NCI-H2227 treated with DMSO at 0.1 percent for 48 hours (cell line): ENCODE data around the gene MCMBP.
"Not testable (repeated sequence)": the region's sequence is repeated elsewhere in the genome, so short reads cannot be mapped to it uniquely, and the experiment has no call there.

Experiments
- DNase-seq: peaks from one replicate; lab custom pipeline; 2025; lab: John Stamatoyannopoulos, UW

MCMBP gene

GRCh38 chr10:119872860-119873681, 428 bp upstream of the MCMBP start:
- DNase-seq = peak; percentile 78

DNA sequence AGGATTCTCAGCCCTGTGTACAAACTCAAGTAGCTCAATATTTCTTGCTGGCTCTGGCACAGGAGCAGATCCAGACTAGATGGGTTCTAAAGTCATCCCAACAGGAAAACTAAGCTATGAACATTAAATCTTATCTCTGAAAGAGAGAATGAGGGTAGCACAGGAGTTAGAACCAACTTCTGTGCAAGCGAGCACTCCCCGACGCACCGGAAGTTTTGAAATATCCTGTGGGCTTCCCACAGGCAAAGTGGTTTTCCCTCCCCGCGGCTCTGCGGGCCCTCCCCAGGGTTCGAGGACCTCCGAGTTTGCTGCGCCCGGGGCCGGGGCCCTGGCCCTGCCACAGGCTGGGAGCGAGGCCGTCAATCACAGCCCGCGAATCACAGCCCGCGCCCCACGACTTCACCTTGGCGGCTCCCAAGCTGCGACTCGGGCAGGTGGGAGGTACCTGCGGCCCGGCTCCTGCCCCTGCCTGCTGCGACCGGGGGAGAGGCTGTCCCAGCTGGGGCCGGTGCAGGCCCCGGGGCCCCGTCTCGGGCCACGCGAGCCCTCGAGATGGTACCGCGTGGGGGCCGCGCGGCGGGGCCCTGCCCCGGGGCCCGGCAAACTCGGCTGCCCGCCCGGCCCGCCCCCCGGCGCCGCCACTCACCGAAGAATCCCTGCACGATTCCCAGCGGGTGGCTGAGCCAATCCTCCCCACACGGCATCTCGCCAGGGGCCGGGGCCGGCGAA, 598 bp downstream of the MCMBP start:
- no peak for DNase-seq

DNA sequence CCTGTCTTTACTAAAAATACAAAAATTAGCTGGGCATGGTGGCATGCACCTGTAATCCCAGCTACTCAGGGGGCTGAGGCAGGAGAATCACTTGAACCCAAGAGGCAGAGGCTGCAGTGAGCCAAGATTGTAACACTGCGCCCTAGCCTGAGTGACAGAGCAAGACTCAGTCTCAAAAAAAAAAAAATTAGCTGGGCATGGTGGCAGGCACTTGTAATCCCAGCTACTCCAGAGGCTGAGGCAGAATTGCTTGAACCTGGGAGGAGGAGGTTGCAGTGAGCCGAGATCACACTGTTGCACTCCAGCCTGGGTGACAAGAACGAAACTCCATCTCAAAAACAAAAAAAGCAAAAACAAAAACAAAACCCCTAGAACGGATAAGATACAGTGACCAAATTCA, 3.2 kb downstream of the MCMBP start:
- not testable (repeated sequence) for DNase-seq

GRCh38 chr10:119867317-119867716, 5.3 kb downstream of the MCMBP start:
- no peak for DNase-seq

GRCh38 chr10:119865699-119866240, 6.9 kb downstream of the MCMBP start:
- DNase-seq = no peak

- DNase-seq = no peak
Observed at GRCh38 chr10:119863951-119864565, 8.6 kb downstream of the MCMBP start.

GRCh38 chr10:119862524-119862923, 10.1 kb downstream of the MCMBP start:
- no peak for DNase-seq

- no peak for DNase-seq
Observed at GRCh38 chr10:119860866-119861607, 11.6 kb downstream of the MCMBP start.

GRCh38 chr10:119859420-119860258, 13.0 kb downstream of the MCMBP start:
- no peak for DNase-seq

DNA sequence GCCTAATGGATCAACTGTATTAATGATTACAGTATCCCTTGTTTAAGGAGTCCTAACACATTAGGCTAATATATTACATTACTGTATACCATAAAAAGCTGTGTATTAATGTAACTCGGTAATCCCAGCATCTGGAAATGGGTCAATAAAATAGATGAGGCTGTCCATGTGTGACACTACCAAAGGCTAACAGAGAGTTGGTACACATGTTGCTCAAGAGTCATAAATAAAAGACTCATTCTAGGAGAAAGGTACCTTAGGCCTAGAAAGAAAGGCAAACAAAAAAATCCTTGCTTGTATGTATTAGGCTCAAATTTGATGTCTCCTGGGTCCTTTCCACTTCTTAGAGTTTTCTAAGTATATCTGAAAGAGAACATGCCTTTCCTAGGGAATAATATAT, 14.6 kb downstream of the MCMBP start:
- no peak for DNase-seq

DNA sequence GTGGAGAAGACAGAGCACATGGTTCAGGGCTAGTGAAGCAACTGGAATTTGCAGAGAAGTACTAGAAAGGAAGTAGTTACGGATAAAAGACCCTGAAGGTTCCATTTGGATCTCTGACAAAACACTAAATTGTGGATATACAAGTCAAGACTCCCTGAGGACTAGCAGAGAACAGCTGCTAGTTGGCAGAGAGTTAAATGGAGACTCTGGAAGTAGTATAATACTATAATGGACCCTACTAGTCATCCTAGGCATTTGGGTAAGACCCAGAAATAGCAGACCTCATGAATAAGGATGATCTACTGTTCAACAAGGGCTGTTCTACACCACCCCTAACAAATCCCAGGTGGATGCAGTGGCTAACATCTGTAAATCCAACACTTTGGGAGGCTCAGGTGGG, 19.1 kb downstream of the MCMBP start:
- no peak for DNase-seq

DNA sequence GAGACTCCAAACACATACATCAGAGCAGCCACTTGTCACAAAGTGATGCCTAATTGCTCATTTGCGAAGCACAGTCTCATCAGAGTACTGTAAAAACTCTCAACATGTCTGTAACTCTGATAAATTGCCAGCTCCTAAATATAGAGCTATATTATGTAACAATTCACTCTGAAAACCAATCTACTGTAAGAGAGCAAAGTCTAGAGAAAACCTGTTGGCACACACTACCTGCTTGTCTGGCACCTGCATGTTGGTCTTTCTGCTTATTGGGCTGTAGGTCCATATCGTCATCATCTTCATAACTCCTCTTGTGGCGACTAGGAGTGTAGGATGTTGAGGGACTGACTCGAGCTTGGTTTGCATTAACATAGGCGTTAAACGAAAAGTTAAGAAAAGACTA, 19.8 kb downstream of the MCMBP start:
- DNase-seq = no peak

GRCh38 chr10:119852277-119852676, 20.4 kb downstream of the MCMBP start:
- no peak for DNase-seq

- DNase-seq = no peak
Observed at GRCh38 chr10:119849944-119850343, 22.7 kb downstream of the MCMBP start.

GRCh38 chr10:119849031-119849789, 23.4 kb downstream of the MCMBP start:
- no peak for DNase-seq

- no peak for DNase-seq
Observed at GRCh38 chr10:119845656-119846055, 27.0 kb downstream of the MCMBP start.

DNA sequence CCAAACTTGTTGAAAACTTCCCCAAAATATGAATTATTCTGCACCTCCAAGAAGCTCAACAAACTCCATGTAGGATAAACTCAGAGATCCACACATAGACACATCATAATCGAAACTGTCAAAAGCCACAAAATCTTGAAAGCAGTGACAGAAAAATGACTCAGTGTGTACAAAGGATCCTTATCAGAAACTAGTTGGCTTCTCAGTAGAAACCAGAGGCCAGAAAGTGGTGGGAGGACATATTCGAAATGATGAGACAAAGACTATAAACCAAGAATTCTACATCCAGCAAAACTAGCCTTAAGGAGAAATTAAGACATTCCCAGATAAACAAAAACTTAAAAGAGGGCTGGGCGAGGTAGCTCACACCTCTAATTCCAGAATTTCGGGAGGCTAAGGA, 38.5 kb downstream of the MCMBP start:
- DNase-seq = no peak

GRCh38 chr10:119832951-119833350, 39.7 kb downstream of the MCMBP start:
- no peak for DNase-seq

DNA sequence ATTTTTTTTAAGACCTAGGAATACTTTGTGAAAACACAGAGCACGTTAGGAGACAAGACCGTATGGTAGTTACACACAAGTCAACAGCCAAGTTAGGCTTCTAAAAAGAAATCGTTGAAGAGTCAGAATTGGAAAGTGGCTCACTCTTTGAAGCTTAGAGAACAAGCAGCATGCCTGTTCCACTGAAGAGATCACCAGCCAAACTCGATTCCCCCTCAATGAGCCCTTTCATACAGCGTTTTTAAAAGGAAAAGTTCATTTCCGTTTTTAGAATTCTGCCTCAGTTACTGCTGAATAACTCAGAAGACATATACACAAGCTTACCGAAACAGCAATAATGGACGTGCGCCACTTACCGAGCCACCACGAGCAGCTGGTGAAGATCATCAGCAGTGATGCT, 41.0 kb downstream of the MCMBP start:
- DNase-seq = no peak

GRCh38 chr10:119830851-119831250, 41.8 kb downstream of the MCMBP start:
- no peak for DNase-seq
